IMR-90 (cell line): ENCODE measurements around the gene CYP19A1. TPM values are rescaled to one million over a fixed set of nuclear protein-coding genes. Genes with fewer than 3 reads are reported as not detected.

Source experiments
- ATAC-seq: fragments of 200-7000 bp; cut with Tn5 transposase; 2 replicates; pipeline ENCODE4 v1.9.1; 2020; ENCODE audit warnings: low read depth, mild to moderate bottlenecking, moderate library complexity
- BruUV-seq: library from RNA; stranded (reverse); fragments of 400-500 nt; replicated peaks from 2 replicates; lab custom pipeline; 2021; lab: Mats Ljungman, UMichigan
- CTCF ChIA-PET: fragments of 300-600 bp; formaldehyde crosslinking; extraction: SDS; loops from one replicate; lab custom pipeline; 2021; ENCODE audit warnings: antibody characterized with exemption; lab: Yijun Ruan, JAX
- POLR2A ChIA-PET: fragments of 300-600 bp; sonication (Branson Sonifier 250); formaldehyde crosslinking; loops from one replicate; lab custom pipeline; 2022; ENCODE audit warnings: antibody characterized with exemption; ENCODE audit not compliant: unreplicated experiment; lab: Charles Lee
- DNase-seq: peaks from one replicate; pipeline ENCODE4 v3.0.0; 2013
- H2AFZ ChIP-seq: replicated peaks from 2 replicates; pipeline ENCODE3; 2013; ENCODE audit warnings: low read length, mild to moderate bottlenecking; ENCODE audit not compliant: poor library complexity
- H2AK5ac ChIP-seq: 2 replicates; pipeline ENCODE4 v1.6.1; 2013; ENCODE audit warnings: low read depth, low read length, inconsistent platforms
- H2AK9ac ChIP-seq: replicated peaks from 2 replicates; pipeline ENCODE3; 2013; ENCODE audit warnings: mild to moderate bottlenecking, low read depth, low read length, moderate library complexity; ENCODE audit not compliant: poor library complexity
- H2BK120ac ChIP-seq: 2 replicates; pipeline ENCODE4 v1.6.1; 2013; ENCODE audit warnings: low read depth, low read length, inconsistent platforms
- H2BK15ac ChIP-seq: 3 replicates; pipeline ENCODE4 v1.6.1; 2013; ENCODE audit warnings: low read depth, low read length, inconsistent platforms
- H2BK20ac ChIP-seq: 2 replicates; pipeline ENCODE4 v1.6.1; 2013; ENCODE audit warnings: low read depth, mild to moderate bottlenecking, inconsistent platforms, low read length, moderate library complexity
- H2BK5ac ChIP-seq: 2 replicates; pipeline ENCODE4 v1.6.1; 2013; ENCODE audit warnings: mild to moderate bottlenecking, low read depth, low read length, inconsistent platforms; ENCODE audit not compliant: poor library complexity, severe bottlenecking
- H3K14ac ChIP-seq: replicated peaks from 2 replicates; pipeline ENCODE4 v1.6.1; 2013; ENCODE audit warnings: low read depth, low read length, inconsistent platforms
- H3K18ac ChIP-seq: 2 replicates; pipeline ENCODE4 v1.6.1; 2013; ENCODE audit warnings: low read depth, low read length, control low read depth
- H3K23ac ChIP-seq: 2 replicates; pipeline ENCODE4 v1.6.1; 2013; ENCODE audit warnings: low read depth, low read length, inconsistent platforms
- H3K27ac ChIP-seq: 2 replicates; pipeline ENCODE4 v1.5.1; 2013; ENCODE audit warnings: mild to moderate bottlenecking, control low read depth, low read length; ENCODE audit not compliant: insufficient read depth
- H3K27me3 ChIP-seq: 2 replicates; pipeline ENCODE4 v1.6.1; 2013; ENCODE audit warnings: low read length; ENCODE audit not compliant: control insufficient read depth, insufficient read depth
- H3K36me3 ChIP-seq: 2 replicates; pipeline ENCODE4 v1.6.1; 2013; ENCODE audit warnings: low read length, mixed read lengths; ENCODE audit not compliant: control insufficient read depth, insufficient read depth
- H3K4ac ChIP-seq: 2 replicates; pipeline ENCODE4 v1.6.1; 2013; ENCODE audit warnings: low read depth, low read length, inconsistent platforms
- H3K4me1 ChIP-seq: 2 replicates; pipeline ENCODE4 v1.6.1; 2013; ENCODE audit warnings: low read length, mixed read lengths; ENCODE audit not compliant: control insufficient read depth, insufficient read depth
- H3K4me2 ChIP-seq: 2 replicates; pipeline ENCODE4 v1.6.1; 2013; ENCODE audit warnings: low read depth, mild to moderate bottlenecking, control low read depth, low read length, moderate library complexity
- H3K4me3 ChIP-seq: 2 replicates; pipeline ENCODE4 v1.5.1; 2013; ENCODE audit warnings: low read depth, mild to moderate bottlenecking, control low read depth, low read length, moderate library complexity; ENCODE audit not compliant: insufficient read depth
- H3K56ac ChIP-seq: 2 replicates; pipeline ENCODE4 v1.6.1; 2013; ENCODE audit warnings: low read length, inconsistent platforms; ENCODE audit not compliant: insufficient read depth; ENCODE audit errors: extremely low read depth
- H3K79me1 ChIP-seq, 2 experiments: 2 replicates each; pipeline ENCODE4 v1.6.1; 2013; ENCODE audit warnings: low read length in 2 of 2, inconsistent platforms in 1 of 2, low read depth in 1 of 2
- H3K9ac ChIP-seq: 2 replicates; pipeline ENCODE4 v1.6.1; 2013; ENCODE audit warnings: low read depth, low read length, control low read depth
- H3K9me1 ChIP-seq: 2 replicates; pipeline ENCODE4 v1.6.1; 2013; ENCODE audit warnings: low read length, inconsistent platforms; ENCODE audit not compliant: insufficient read depth
- H3K9me3 ChIP-seq: 2 replicates; pipeline ENCODE4 v1.6.1; 2013; ENCODE audit warnings: low read length; ENCODE audit not compliant: control insufficient read depth, insufficient read depth
- H4K20me1 ChIP-seq: 2 replicates; pipeline ENCODE4 v1.6.1; 2013; ENCODE audit warnings: low read length, inconsistent platforms; ENCODE audit not compliant: insufficient read depth
- H4K5ac ChIP-seq: 2 replicates; pipeline ENCODE4 v1.6.1; 2013; ENCODE audit warnings: mild to moderate bottlenecking, low read depth, low read length, control low read depth
- H4K8ac ChIP-seq, 2 experiments: 2 replicates each; pipeline ENCODE4 v1.6.1; 2013; ENCODE audit warnings: low read depth in 2 of 2, low read length in 2 of 2, control low read depth in 1 of 2, inconsistent platforms in 1 of 2
- H4K91ac ChIP-seq: 2 replicates; pipeline ENCODE4 v1.6.1; 2013; ENCODE audit warnings: low read depth, low read length, inconsistent platforms; ENCODE audit not compliant: insufficient read depth
- MAZ ChIP-seq: IDR thresholded peaks from 2 replicates; pipeline ENCODE4 v1.6.1; 2012; ENCODE audit warnings: low read depth, mild to moderate bottlenecking, low read length, improper control_type of control experiment, moderate library complexity, borderline replicate concordance
- RAD21 ChIP-seq: IDR thresholded peaks from 2 replicates; pipeline ENCODE4 v1.6.1; 2012; ENCODE audit warnings: low read length, improper control_type of control experiment
- SMC3 ChIP-seq: fragments of 150-350 bp; IDR thresholded peaks from 2 replicates; pipeline ENCODE4 v1.6.1; 2016; ENCODE audit warnings: low read depth, mild to moderate bottlenecking, antibody characterized with exemption, low read length, moderate library complexity
- whole genome bisulfite sequencing, 2 experiments: methylation state at CpG; one replicate each; pipeline versions ENCODE4 v1.1.5 to v1.1.7; 2013; ENCODE audit warnings: missing lambda C conversion rate in 2 of 2; ENCODE audit not compliant: insufficient read length in 1 of 2; ENCODE audit errors: extremely low coverage in 2 of 2; 5-methylcytosine and 5-hydroxymethylcytosine counted together
- dilution Hi-C: fragments of 300-500 bp; cut with HindIII; formaldehyde crosslinking; loops from one replicate; pipeline ENCODE4 v1.14.3; 2018; ENCODE audit warnings: low sequenced_read_pairs; ENCODE audit not compliant: unreplicated experiment
- in situ Hi-C: fragments of 300-500 bp; cut with MboI; formaldehyde crosslinking; loops from 3 replicates; pipeline ENCODE4 v1.14.3; 2019; ENCODE audit warnings: low sequenced_read_pairs, inconsistent platforms, mixed read lengths
- intact Hi-C: fragments of 100-400 bp; cut with micrococcal nuclease; formaldehyde crosslinking; loops from 2 replicates; pipeline ENCODE4 v1.10.0; 2022
- polyA plus RNA-seq, 3 experiments: library from polyadenylated mRNA; depleted of rRNA; stranded (reverse); fragments of >200 nt; gene quantifications; 2 replicates each; pipeline ENCODE4 v1.2.3, GENCODE V29; 2012; ENCODE audit warnings: low replicate concordance in 1 of 3
- total RNA-seq: library from RNA; depleted of rRNA; stranded (reverse); fragments of >200 nt; gene quantifications from 2 replicates; pipeline ENCODE4 v1.2.3, GENCODE V29; 2012
- TF ChIP-seq, protein P1 (sequence below): conservative IDR thresholded peaks from 2 replicates; pipeline ENCODE4 v1.5.1; 2012; ENCODE audit warnings: mild to moderate bottlenecking, low read depth, low read length, improper control_type of control experiment
- TF ChIP-seq, protein P2 (sequence below): fragments of 150-350 bp; IDR thresholded peaks from 2 replicates; pipeline ENCODE4 v1.6.1; 2017; ENCODE audit warnings: mild to moderate bottlenecking, antibody characterized with exemption, low read length, low read depth

CYP19A1 gene
- total and polyA plus RNA-seq, 2 of the 4 experiments (the other 2 are of a cell fraction), result not detected

DNA sequence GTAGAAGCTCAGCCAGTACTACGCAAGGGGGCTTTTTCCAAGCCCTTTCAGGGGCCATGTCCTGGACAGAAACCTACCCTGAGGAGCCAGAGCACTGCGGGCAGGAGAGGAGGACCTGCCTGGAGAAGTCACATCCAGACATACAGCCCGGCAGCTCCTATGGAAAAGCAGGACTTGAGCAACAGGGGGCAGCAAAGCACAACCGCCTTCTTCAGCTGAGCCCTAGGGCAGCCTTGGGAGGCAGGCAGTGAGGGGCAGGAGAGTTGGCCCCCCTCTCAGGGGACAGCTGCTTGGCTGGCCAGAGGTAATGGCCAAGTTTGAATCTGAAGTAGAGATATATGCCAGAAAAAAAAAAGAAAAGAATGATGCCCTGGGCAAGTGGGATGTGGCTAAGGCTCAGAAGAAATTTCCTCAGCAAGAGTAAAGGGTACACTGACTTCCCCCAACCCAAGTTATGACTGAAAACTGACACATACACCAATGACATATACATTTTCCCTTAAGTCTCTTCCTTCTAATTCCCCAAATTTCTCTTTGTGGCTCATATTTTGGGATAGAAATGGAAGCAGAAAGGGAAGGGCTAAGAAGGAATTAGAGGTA is 56.9 kb downstream of the CYP19A1 start:
- Histone ChIP-seq H3K4me3 (no peak overlapping the region), H4K5ac (no peak overlapping the region), H2BK15ac (no peak overlapping the region), H2AFZ (no peak overlapping the region), H3K4ac (no peak overlapping the region), H3K23ac (no peak overlapping the region), H4K91ac (no peak overlapping the region), H3K4me2 (no peak overlapping the region), H3K9me3 (peaks cover 2% of the 10 kb centered on the region; the same call in 1 of the 2 replicates), H3K9me1 (no peaks in the 10 kb centered on the region), H3K56ac (no peak overlapping the region), H3K27me3 (peaks cover 50% of the 10 kb centered on the region), H3K4me1 (no peaks in the 10 kb centered on the region; the same call in 1 of the 2 replicates), H4K20me1 (no peaks in the 10 kb centered on the region), H3K9ac (no peak overlapping the region), H4K8ac (no peak overlapping the region), H3K18ac (no peak overlapping the region), H2BK5ac (no peak overlapping the region), H2AK9ac (no peak overlapping the region), H3K27ac (no peak overlapping the region), H2BK120ac (no peak overlapping the region), H2AK5ac (no peak overlapping the region), H3K36me3 (no peaks in the 10 kb centered on the region), H3K79me1 (no peaks in the 10 kb centered on the region), H2BK20ac (no peak overlapping the region), H3K14ac (no peak overlapping the region)
- POLR2A ChIA-PET, result no interaction called here
- ATAC-seq (peak; percentile 99), DNase-seq (peak; percentile 53)
- peak; percentile 20; the same call in 1 of the 2 replicates for TF ChIP-seq MAZ
- TF ChIP-seq, protein P1, sequence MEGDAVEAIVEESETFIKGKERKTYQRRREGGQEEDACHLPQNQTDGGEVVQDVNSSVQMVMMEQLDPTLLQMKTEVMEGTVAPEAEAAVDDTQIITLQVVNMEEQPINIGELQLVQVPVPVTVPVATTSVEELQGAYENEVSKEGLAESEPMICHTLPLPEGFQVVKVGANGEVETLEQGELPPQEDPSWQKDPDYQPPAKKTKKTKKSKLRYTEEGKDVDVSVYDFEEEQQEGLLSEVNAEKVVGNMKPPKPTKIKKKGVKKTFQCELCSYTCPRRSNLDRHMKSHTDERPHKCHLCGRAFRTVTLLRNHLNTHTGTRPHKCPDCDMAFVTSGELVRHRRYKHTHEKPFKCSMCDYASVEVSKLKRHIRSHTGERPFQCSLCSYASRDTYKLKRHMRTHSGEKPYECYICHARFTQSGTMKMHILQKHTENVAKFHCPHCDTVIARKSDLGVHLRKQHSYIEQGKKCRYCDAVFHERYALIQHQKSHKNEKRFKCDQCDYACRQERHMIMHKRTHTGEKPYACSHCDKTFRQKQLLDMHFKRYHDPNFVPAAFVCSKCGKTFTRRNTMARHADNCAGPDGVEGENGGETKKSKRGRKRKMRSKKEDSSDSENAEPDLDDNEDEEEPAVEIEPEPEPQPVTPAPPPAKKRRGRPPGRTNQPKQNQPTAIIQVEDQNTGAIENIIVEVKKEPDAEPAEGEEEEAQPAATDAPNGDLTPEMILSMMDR, result peak; percentile 82
- TF ChIP-seq, protein P2, sequence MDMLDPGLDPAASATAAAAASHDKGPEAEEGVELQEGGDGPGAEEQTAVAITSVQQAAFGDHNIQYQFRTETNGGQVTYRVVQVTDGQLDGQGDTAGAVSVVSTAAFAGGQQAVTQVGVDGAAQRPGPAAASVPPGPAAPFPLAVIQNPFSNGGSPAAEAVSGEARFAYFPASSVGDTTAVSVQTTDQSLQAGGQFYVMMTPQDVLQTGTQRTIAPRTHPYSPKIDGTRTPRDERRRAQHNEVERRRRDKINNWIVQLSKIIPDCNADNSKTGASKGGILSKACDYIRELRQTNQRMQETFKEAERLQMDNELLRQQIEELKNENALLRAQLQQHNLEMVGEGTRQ, result no peak
- peak; percentile 86 for TF ChIP-seq SMC3
- peak; percentile 87 for TF ChIP-seq RAD21
- BruUV-seq, result no TSS peak
- dilution Hi-C loops (no loop called here), in situ Hi-C loops (no loop called here), intact Hi-C loops (loop anchor here (1.0 to 5.0 kb wide), 4 partner anchors 100 to 216 kb away; no protein-coding TSS in a partner anchor)
- CTCF ChIA-PET, result interaction anchor here (0.6 to 5.2 kb wide), 10 partner anchors 10 to 118 kb away, joined by 3 to 89 read pairs (median 6); no protein-coding TSS in a partner anchor
- WGBS, 2 experiments, result 57% methylated on average over 2 of the region's 4 CpGs; no CpG with 5 or more reads in 1 of the 2 experiments
